Activated CD8-positive, alpha-beta T cell treated with anti-CD3 and anti-CD28 coated beads, Interleukin-2, amount 10 ng/mL, durations not matched to agents 7 days and 5 days (primary cell): Measurements from ENCODE around the gene IREB2. TPM values are rescaled to one million over a fixed set of nuclear protein-coding genes. Genes with fewer than 3 reads are reported as not detected.
"Not testable (repeated sequence)": the region's sequence is repeated elsewhere in the genome, so short reads cannot be mapped to it uniquely, and the experiment has no call there.

Source experiments
- ATAC-seq: fragments of 150-1000 bp; cut with Tn5 transposase; one replicate; pipeline ENCODE4 v1.10.0; 2021; ENCODE audit warnings: moderate library complexity
- CTCF ChIA-PET: fragments of 350-600 bp; sonication (Branson Sonifier 250); formaldehyde crosslinking; loops from one replicate; lab custom pipeline; 2021; ENCODE audit warnings: antibody characterized with exemption; lab: Charles Lee
- POLR2A ChIA-PET: fragments of 350-600 bp; sonication (Branson Sonifier 250); formaldehyde crosslinking; loops from one replicate; lab custom pipeline; 2021; ENCODE audit warnings: antibody characterized with exemption; lab: Charles Lee
- DNase-seq: peaks from one replicate; pipeline ENCODE4 v3.0.0-alpha.2; 2020
- H3K27ac Mint-ChIP-seq: one replicate; pipeline ENCODE4 v1.8.0; 2021; ENCODE audit warnings: mild to moderate bottlenecking, mixed read lengths
- H3K27me3 Mint-ChIP-seq: one replicate; pipeline ENCODE4 v1.8.0; 2021; ENCODE audit warnings: low read depth, mixed read lengths
- H3K36me3 Mint-ChIP-seq: one replicate; pipeline ENCODE4 v1.8.0; 2021; ENCODE audit warnings: low read depth, mixed read lengths
- H3K4me1 Mint-ChIP-seq: one replicate; pipeline ENCODE4 v1.8.0; 2021; ENCODE audit warnings: low read depth, mixed read lengths
- H3K4me3 Mint-ChIP-seq: one replicate; pipeline ENCODE4 v1.8.0; 2021; ENCODE audit warnings: mild to moderate bottlenecking, mixed read lengths
- H3K9me3 Mint-ChIP-seq: one replicate; pipeline ENCODE4 v1.8.0; 2022; ENCODE audit warnings: mixed read lengths; ENCODE audit not compliant: insufficient read depth
- total RNA-seq, 2 experiments: library from RNA; stranded (reverse); gene quantifications; one replicate each; pipeline ENCODE4 v1.2.3, GENCODE V29; 2021

Gene IREB2
- total RNA-seq, 2 experiments from 2014 or later = 52.5 to 62.4 TPM

DNA sequence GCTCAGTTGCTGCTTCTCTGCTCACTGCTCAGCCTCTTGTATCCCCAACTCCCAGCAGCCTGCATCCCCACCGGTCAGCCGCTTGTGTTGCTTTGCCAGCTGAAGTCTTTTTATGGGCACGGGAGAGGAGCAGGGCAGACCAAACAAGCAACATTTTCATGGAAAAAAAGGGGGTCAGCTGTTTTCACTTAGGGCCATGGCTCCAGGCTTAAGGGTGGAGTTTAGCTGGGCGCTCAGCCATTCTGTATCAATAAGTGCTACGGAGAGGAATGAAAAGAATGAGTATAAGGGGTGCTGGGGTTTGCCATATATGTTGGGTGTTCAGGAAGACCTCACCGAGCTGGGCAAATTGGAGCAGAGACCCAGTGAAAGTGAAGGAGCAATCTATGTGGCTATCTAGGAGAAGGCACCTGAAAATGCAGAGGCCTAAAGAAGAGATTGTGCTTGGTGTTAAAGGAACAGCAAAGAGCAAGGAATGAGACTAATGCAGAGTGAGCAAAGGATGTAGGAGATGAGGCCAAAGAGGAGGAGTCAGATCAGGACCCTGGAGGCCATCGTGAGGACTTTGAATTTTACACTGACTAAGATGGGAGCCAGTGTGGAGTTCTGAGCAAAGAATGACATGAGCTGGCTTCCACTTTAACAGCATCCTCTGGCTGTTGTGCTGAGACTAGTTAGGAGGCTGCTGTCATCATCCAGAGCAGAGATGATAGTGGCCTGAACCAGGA, 16.6 kb upstream of the IREB2 start:
- H3K27ac Mint-ChIP-seq = no peak overlapping the region
- ChIA-PET CTCF (interaction anchor here (1.1 to 5.6 kb wide), 6 partner anchors 8 to 185 kb away, joined by 3 to 71 read pairs (median 14); partner anchors contain the start of genes IREB2 and SKIC8), POLR2A (no interaction called here)
- DNase-seq (no peak), ATAC-seq (no peak)
- H3K36me3 Mint-ChIP-seq = no peaks in the 10 kb centered on the region
- H3K4me1 Mint-ChIP-seq = peaks cover 17% of the 10 kb centered on the region
- no peak overlapping the region for H3K4me3 Mint-ChIP-seq
- no peaks in the 10 kb centered on the region for H3K9me3 Mint-ChIP-seq
- peaks cover 18% of the 10 kb centered on the region for H3K27me3 Mint-ChIP-seq

DNA sequence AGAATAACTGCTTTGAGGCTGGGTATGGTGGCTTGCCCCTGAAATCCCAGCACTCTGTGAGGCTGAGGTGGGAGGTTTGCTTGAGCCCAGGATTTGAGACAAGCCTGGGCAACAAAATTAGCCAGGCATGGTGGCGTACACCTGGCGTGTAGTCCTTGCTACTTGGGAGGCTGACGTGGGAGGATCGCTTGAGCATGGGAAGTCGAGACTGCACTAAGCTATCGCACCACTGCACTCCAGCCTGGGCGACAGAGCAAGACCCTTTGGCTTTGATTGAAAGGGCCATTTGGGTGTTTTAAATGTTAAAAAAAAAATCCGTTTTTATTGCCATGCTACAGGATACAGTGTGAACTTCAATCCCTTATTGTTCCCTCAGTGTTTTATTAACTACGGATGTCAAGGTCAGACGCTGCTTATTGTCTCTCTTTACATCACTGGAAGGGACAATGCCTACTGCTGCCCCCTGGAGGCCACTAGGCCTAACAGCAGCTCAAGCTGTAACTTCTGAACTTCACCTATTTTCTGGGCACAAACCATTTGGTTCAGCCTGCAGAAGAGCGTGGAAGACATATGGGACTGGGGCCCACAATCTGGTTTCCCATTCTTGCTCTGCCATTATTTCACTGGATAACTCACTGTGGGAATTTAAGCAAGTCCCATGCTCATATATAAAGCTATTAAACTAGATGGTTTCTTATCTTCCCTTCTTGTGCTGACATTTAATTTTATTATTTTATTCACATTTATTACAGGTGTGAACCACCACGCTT, 15.3 kb upstream of the IREB2 start:
- peaks cover 18% of the 10 kb centered on the region for H3K27me3 Mint-ChIP-seq
- H3K4me3 Mint-ChIP-seq = no peak overlapping the region
- CTCF ChIA-PET = interaction anchor here (0.6 to 5.6 kb wide), 33 partner anchors 10 to 266 kb away, joined by 3 to 71 read pairs (median 4); partner anchors contain the start of genes IREB2 and SKIC8

DNA sequence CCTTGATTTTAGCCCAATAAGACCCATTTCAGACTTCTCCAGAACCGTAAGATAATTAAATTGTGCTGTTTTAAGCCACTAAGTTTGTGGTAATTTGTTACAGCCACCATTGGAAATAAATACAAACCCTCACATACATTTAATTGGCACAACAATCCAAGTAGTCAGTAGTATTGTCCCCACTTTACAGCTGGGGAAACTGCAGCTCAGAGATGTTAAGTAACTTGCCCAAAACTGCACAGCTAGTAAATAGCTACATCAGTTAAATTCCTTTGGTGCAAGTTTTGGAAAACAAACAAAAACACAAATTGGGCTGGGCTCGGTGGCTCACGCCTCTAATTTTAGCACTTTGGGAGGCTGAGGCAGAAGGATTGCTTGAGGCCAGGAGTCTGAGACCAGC, 13.3 kb upstream of the IREB2 start:
- POLR2A ChIA-PET = interaction anchor here (1.3 kb wide), 1 partner anchor 13 kb away, joined by 4 read pairs; the partner anchor contains the start of gene IREB2
- Mint-ChIP-seq H3K36me3 (no peaks in the 10 kb centered on the region), H3K4me3 (no peak overlapping the region), H3K27ac (no peak overlapping the region), H3K4me1 (peaks cover 25% of the 10 kb centered on the region), H3K9me3 (no peaks in the 10 kb centered on the region), H3K27me3 (peaks cover 15% of the 10 kb centered on the region)
- CTCF ChIA-PET = interaction anchor here (3.6 to 5.6 kb wide), 2 partner anchors 14 to 115 kb away, joined by 33 to 71 read pairs; partner anchors contain the start of gene IREB2
- ATAC-seq (no peak), DNase-seq (no peak)

More for the DNA sequence above, 15.3 kb upstream of the IREB2 start:
- DNase-seq = peak; percentile 77
- Mint-ChIP-seq H3K36me3 (no peaks in the 10 kb centered on the region), H3K4me1 (peaks cover 21% of the 10 kb centered on the region), H3K9me3 (no peaks in the 10 kb centered on the region), H3K27ac (no peak overlapping the region)
- POLR2A ChIA-PET = interaction anchor here (0.7 to 1.3 kb wide), 3 partner anchors 15 to 123 kb away, joined by 3 to 5 read pairs (median 3); partner anchors contain the start of genes IREB2 and SKIC8
- peak; percentile 67 for ATAC-seq

DNA sequence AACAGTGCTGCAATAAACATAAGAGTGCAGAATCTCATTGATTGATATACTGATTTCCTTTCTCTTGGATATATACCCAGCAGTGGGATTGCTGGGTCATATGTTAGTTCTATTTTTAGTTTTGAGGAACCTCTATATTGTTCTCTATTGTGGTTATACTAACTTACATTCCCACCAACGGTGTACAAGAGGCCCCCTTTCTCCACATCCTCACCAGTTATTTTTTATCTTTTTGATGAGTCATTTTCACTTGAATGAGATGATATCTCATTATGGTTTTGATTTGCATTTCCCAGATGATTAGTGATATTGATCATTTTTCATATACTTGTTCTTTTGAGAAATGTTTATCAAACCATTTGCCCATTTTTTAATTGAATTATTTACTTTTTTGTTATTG, 12.4 kb upstream of the IREB2 start:
- POLR2A ChIA-PET = no interaction called here
- Mint-ChIP-seq H3K27ac (no peak overlapping the region), H3K36me3 (no peaks in the 10 kb centered on the region), H3K27me3 (peaks cover 15% of the 10 kb centered on the region), H3K9me3 (no peaks in the 10 kb centered on the region), H3K4me1 (peaks cover 25% of the 10 kb centered on the region), H3K4me3 (no peak overlapping the region)
- DNase-seq (no peak), ATAC-seq (no peak)
- CTCF ChIA-PET = interaction anchor here (2.1 kb wide), 1 partner anchor 117 kb away, joined by 6 read pairs; no protein-coding TSS in a partner anchor

DNA sequence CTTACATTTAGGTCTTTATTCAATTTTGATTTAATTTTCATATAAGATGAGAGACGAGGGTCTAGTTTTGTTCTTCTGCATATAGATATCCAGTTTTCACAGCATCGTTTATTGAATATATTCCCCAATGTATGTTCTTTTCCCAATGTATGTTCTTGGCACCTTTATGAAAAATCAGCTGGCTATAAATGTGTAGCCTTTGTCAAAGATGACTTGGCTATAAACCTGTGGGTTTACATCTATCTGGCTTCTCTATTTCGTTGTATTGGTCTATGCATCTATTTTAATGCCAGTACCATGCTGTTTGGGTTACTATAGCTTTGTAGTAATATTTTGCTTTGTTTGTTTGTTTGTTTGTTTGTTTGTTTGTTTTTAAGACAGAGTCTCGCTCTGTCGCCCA, 11.7 kb upstream of the IREB2 start:
- DNase-seq (no peak), ATAC-seq (no peak)
- CTCF ChIA-PET = interaction anchor here (2.1 to 2.4 kb wide), 2 partner anchors 11 to 118 kb away, joined by 6 read pairs; partner anchors contain the start of gene IREB2
- peaks cover 18% of the 10 kb centered on the region for H3K27me3 Mint-ChIP-seq
- H3K4me1 Mint-ChIP-seq = peaks cover 25% of the 10 kb centered on the region
- H3K27ac Mint-ChIP-seq = no peak overlapping the region
- no peaks in the 10 kb centered on the region for H3K36me3 Mint-ChIP-seq
- no peak overlapping the region for H3K4me3 Mint-ChIP-seq
- no peaks in the 10 kb centered on the region for H3K9me3 Mint-ChIP-seq
- POLR2A ChIA-PET = interaction anchor here (1.6 kb wide), 1 partner anchor 12 kb away, joined by 7 read pairs; the partner anchor contains the start of gene IREB2

DNA sequence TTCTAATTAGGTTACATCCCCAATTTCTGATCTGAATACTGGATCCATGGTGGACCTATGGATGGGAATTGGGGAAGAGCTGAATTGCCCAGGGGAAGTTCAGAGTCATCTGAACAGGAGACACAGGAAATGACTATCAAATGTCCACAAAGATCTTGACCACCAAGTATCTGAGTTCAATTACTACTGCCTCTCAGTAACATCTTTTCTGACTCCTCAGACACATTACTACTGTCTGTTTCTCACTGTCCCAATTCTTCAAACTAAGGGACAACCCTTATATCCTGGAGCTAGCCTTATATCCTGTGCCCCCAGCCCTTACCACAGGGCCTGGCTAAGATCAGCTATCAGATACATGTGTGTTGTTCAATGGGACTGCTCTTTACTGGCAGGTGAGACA, 10.1 kb upstream of the IREB2 start:
- POLR2A ChIA-PET = interaction anchor here (0.7 to 1.8 kb wide), 3 partner anchors 10 to 145 kb away, joined by 3 to 6 read pairs (median 5); partner anchors contain the start of genes IREB2 and SKIC8
- H3K9me3 Mint-ChIP-seq = no peaks in the 10 kb centered on the region

DNA sequence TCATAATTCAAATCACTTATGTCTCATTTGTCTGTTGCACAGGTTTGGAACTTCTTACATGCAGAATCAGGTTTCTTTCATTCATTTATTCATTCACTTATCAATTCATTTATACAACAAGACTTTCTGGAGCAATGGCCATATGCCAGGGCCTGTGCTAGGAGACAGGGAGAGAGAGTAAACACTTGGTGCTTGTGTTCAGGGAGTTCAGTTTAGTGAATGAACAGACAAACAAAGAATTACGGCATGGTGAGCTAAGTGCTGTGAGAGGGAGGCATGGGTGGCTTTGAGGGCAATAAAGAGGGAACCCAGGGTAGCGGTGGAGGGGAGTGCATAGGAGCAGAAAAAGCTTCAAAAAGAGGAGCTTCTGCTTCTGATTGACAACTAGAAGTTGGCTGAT, 8.5 kb upstream of the IREB2 start:
- Mint-ChIP-seq H3K4me3 (no peak overlapping the region), H3K36me3 (no peaks in the 10 kb centered on the region), H3K27me3 (peaks cover 13% of the 10 kb centered on the region), H3K4me1 (peaks cover 26% of the 10 kb centered on the region), H3K27ac (no peak overlapping the region), H3K9me3 (no peaks in the 10 kb centered on the region)
- no peak for DNase-seq
- no peak for ATAC-seq
- ChIA-PET CTCF (interaction anchor here (0.7 to 1.1 kb wide), 3 partner anchors 8 to 53 kb away, joined by 3 to 4 read pairs (median 4); partner anchors contain the start of gene IREB2), POLR2A (interaction anchor here (1.8 kb wide), 1 partner anchor 9 kb away, joined by 6 read pairs; the partner anchor contains the start of gene IREB2)

More for the DNA sequence above, 10.1 kb upstream of the IREB2 start:
- no peak for ATAC-seq
- Mint-ChIP-seq H3K4me1 (peaks cover 22% of the 10 kb centered on the region), H3K27me3 (peaks cover 15% of the 10 kb centered on the region), H3K4me3 (no peak overlapping the region), H3K27ac (no peak overlapping the region), H3K36me3 (no peaks in the 10 kb centered on the region)
- DNase-seq = no peak
- CTCF ChIA-PET = interaction anchor here (1.0 to 2.4 kb wide), 3 partner anchors 9 to 159 kb away, joined by 3 to 6 read pairs (median 6); partner anchors contain the start of gene IREB2

DNA sequence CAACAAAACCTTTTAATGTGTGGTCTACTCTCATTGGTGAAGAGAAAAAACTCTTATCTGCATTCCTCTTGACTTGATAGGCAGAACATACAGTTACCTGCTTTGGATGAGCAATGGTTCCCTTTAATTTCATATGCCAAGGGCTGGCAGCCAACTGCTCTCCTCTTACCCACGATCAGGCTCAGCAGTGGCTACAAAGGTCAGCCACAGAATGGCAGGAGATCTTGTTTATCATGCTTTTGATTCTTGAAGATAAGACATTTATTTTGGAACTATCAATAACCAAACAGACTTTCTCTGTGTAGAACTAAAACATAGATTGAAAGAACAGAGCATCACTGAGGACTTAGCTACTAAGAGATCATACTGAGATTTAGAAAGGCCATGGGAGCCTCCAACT, 6.1 kb upstream of the IREB2 start:
- no peak for DNase-seq
- no peak overlapping the region for H3K4me3 Mint-ChIP-seq
- peaks cover 11% of the 10 kb centered on the region for H3K27me3 Mint-ChIP-seq
- H3K27ac Mint-ChIP-seq = no peak overlapping the region
- ChIA-PET POLR2A (no interaction called here), CTCF (interaction anchor here (2.6 kb wide), 1 partner anchor 9 kb away, joined by 8 read pairs; no protein-coding TSS in a partner anchor)
- peaks cover 3% of the 10 kb centered on the region for H3K36me3 Mint-ChIP-seq
- H3K9me3 Mint-ChIP-seq = no peaks in the 10 kb centered on the region
- no peak for ATAC-seq
- H3K4me1 Mint-ChIP-seq = peaks cover 16% of the 10 kb centered on the region

DNA sequence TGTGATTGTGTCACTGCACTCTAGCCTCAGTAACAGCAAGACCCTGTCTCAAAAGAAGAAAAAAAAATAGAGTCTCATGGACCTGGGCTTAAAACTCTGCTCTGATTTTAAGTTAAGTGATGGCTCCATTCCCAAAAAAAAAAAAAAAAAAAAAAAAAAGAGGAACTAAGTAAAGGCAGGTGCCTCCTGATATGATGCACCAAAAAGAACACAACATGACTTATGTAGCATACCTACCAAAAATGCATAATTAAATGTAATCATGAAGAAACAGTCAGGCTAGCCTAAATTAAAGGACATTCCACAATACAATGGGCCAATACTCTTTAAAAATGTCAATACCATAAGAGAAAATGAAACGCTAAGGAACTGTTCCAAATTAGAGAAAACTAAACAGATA, 5.4 kb upstream of the IREB2 start:
- ChIA-PET POLR2A (no interaction called here), CTCF (interaction anchor here (0.6 to 2.6 kb wide), 2 partner anchors 10 to 314 kb away, joined by 4 to 8 read pairs; no protein-coding TSS in a partner anchor)
- Mint-ChIP-seq H3K27ac (no peak overlapping the region), H3K4me3 (no peak overlapping the region), H3K9me3 (no peaks in the 10 kb centered on the region), H3K27me3 (peaks cover 11% of the 10 kb centered on the region), H3K36me3 (peaks cover 3% of the 10 kb centered on the region), H3K4me1 (peaks cover 20% of the 10 kb centered on the region)
- ATAC-seq = no peak
- DNase-seq = no peak

DNA sequence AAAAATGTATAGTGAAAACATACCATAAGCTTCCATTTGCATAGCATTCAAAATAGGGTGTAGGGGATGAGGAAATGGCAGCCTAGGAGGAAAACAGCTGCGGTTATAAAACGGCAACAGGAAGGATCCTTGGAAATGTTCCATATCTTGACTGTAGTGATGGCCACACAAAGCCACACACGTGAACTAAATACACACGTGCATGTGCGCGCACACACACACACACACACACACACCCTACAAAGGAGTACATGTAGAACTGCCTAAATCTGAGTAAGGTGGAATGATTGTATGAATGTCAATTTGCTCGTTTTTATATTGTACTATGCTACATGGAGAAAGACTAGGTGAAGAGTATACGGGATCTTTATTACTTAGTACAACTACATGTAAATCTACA, 3.9 kb upstream of the IREB2 start:
- ChIA-PET CTCF (interaction anchor here (2.6 kb wide), 1 partner anchor 11 kb away, joined by 8 read pairs; no protein-coding TSS in a partner anchor), POLR2A (no interaction called here)
- DNase-seq = no peak
- peaks cover 11% of the 10 kb centered on the region for H3K27me3 Mint-ChIP-seq
- H3K4me3 Mint-ChIP-seq = no peak overlapping the region
- ATAC-seq = no peak
- no peaks in the 10 kb centered on the region for H3K9me3 Mint-ChIP-seq
- H3K36me3 Mint-ChIP-seq = peaks cover 6% of the 10 kb centered on the region
- H3K4me1 Mint-ChIP-seq = peaks cover 18% of the 10 kb centered on the region
- no peak overlapping the region for H3K27ac Mint-ChIP-seq

DNA sequence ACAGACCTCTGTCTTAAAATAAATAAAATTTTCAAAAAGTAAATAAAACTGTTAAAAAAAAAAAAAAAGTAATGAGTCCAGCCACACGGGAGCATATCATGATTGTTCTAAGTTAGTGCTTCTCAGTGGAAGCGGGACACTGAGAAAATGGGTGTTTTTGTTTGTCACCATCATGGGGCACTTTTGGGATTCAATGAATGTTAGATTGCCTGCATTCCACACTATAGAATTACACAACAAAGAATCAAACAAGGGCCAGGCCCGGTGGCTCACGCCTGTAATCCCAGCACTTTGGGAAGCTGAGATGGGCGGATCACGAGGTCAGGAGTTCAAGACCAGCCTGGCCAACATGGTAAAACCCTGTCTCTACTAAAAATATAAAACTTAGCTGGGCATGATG, 3.3 kb upstream of the IREB2 start:
- DNase-seq, H3K9me3 Mint-ChIP-seq, H3K4me3 Mint-ChIP-seq, H3K27me3 Mint-ChIP-seq, H3K36me3 Mint-ChIP-seq, POLR2A ChIA-PET, ATAC-seq, H3K27ac Mint-ChIP-seq: not testable (repeated sequence)
- CTCF ChIA-PET = interaction anchor here (2.0 kb wide), 1 partner anchor 12 kb away, joined by 4 read pairs; no protein-coding TSS in a partner anchor
- H3K4me1 Mint-ChIP-seq = peaks cover 21% of the 10 kb centered on the region
